ENCODE data around the gene TACC2.

- TF ChIP-seq, protein P1, sequence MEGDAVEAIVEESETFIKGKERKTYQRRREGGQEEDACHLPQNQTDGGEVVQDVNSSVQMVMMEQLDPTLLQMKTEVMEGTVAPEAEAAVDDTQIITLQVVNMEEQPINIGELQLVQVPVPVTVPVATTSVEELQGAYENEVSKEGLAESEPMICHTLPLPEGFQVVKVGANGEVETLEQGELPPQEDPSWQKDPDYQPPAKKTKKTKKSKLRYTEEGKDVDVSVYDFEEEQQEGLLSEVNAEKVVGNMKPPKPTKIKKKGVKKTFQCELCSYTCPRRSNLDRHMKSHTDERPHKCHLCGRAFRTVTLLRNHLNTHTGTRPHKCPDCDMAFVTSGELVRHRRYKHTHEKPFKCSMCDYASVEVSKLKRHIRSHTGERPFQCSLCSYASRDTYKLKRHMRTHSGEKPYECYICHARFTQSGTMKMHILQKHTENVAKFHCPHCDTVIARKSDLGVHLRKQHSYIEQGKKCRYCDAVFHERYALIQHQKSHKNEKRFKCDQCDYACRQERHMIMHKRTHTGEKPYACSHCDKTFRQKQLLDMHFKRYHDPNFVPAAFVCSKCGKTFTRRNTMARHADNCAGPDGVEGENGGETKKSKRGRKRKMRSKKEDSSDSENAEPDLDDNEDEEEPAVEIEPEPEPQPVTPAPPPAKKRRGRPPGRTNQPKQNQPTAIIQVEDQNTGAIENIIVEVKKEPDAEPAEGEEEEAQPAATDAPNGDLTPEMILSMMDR (IDR thresholded peaks at IDR 0.05; ENCODE audit: extremely low read depth in 1 of 2, insufficient read depth in 1 of 2, low read depth in 1 of 2, low read length in 2 of 2): no peak
- TF ChIP-seq POLR2A (IDR thresholded peaks at IDR 0.05; ENCODE audit: low read depth, low read length) (no peak), EZH2 (IDR thresholded peaks at IDR 0.05; ENCODE audit: borderline replicate concordance, low read depth, low read length, severe bottlenecking) (no peak)
- TF ChIP-seq, protein P2, sequence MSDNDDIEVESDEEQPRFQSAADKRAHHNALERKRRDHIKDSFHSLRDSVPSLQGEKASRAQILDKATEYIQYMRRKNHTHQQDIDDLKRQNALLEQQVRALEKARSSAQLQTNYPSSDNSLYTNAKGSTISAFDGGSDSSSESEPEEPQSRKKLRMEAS (IDR thresholded peaks at IDR 0.05; ENCODE audit: insufficient read depth, insufficient read length): no peak
Measured at GRCh38 chr10:122154545-122155366, 165.8 kb downstream of the TACC2 start.
